ENCODE data around the gene RABL2A. TPM values are rescaled to one million over a fixed set of nuclear protein-coding genes. Genes with fewer than 3 reads are reported as not detected.
"Not testable (repeated sequence)": the region's sequence is repeated elsewhere in the genome, so short reads cannot be mapped to it uniquely, and the experiment has no call there.

The RABL2A gene
- total RNA-seq, 1 donor: 8.4 TPM

DNA sequence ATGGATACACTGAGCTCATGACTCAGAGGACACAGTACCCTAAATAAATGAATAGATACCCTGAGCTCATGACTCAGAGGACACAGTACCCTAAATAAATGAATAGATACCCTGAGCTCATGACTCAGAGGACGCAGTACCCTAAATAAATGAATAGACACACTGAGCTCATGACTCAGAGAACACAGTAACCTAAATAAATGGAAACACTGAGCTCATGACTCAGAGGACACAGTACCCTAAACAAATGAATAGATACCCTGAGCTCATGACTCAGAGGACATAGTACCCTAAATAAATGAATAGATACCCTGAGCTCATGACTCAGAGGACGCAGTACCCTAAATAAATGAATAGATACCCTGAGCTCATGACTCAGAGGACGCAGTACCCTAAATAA, 25.5 kb downstream of the RABL2A start:
- H3K4me3 ChIP-seq (ENCODE audit: low read length): not testable (repeated sequence)

GRCh38 chr2:113656031-113656624, 29.1 kb downstream of the RABL2A start:
- H3K4me3 ChIP-seq (ENCODE audit: low read length); H3K27me3 ChIP-seq (ENCODE audit: insufficient read depth, low read length): not testable (repeated sequence)

More for the DNA sequence above, 25.5 kb downstream of the RABL2A start:
- not testable (repeated sequence) for H3K9me3 ChIP-seq (ENCODE audit: low read depth, low read length); H3K27me3 ChIP-seq (ENCODE audit: insufficient read depth, low read length); H3K4me1 ChIP-seq (ENCODE audit: insufficient read depth, low read length)

GRCh38 chr2:113657735-113658134, 30.7 kb downstream of the RABL2A start:
- H3K27me3 ChIP-seq (ENCODE audit: insufficient read depth, low read length); H3K4me1 ChIP-seq (ENCODE audit: insufficient read depth, low read length); H3K4me3 ChIP-seq (ENCODE audit: low read length); H3K9me3 ChIP-seq (ENCODE audit: low read depth, low read length): not testable (repeated sequence)

More at GRCh38 chr2:113656031-113656624, 29.1 kb downstream of the RABL2A start:
- not testable (repeated sequence) for H3K4me1 ChIP-seq (ENCODE audit: insufficient read depth, low read length); H3K9me3 ChIP-seq (ENCODE audit: low read depth, low read length)

DNA sequence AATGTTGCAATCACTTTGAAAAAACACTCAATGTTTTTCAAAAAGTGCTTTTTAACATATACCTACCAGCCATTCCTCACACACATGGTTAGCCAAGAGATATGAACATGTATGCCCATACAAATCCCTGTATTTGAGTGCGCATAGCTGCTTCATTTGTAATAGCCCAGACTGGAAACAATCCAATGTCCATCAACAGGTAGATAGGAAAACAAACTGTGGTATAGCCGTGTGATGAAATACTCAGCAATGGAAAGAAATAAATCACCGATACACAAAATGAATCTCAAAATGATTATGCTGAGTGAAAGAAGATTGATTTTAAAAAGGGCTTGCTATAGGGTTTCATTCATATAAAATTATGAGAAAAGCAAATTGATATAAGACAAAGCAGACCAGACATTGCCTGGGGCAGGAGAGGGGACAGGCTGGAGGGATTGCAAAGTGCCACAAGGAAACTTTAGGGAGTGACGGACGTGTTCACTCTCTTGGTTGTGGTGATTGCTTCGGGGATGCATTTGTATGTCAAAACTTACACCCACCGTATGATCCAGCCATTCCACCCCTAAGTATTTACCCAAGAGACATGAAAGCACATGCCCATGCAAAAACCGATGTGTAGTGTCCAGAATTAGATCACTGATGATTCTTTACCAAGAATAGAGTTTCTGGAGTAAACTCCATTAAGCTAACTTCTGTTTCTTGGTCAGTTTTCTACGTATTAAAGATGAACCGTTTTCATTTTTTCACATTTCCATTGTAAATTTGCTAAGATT, 36.4 kb downstream of the RABL2A start:
- H3K27me3 ChIP-seq (ENCODE audit: insufficient read depth, low read length); H3K9me3 ChIP-seq (ENCODE audit: low read depth, low read length); H3K4me1 ChIP-seq (ENCODE audit: insufficient read depth, low read length); H3K4me3 ChIP-seq (ENCODE audit: low read length): not testable (repeated sequence)

- H3K4me3 ChIP-seq (ENCODE audit: low read length); H3K27me3 ChIP-seq (ENCODE audit: insufficient read depth, low read length); H3K4me1 ChIP-seq (ENCODE audit: insufficient read depth, low read length); H3K9me3 ChIP-seq (ENCODE audit: low read depth, low read length): not testable (repeated sequence)
These were observed 37.9 kb downstream of the RABL2A start for GRCh38 chr2:113664761-113665533.

GRCh38 chr2:113669013-113669412, 41.9 kb downstream of the RABL2A start:
- H3K4me3 ChIP-seq (ENCODE audit: low read length); H3K9me3 ChIP-seq (ENCODE audit: low read depth, low read length); H3K27me3 ChIP-seq (ENCODE audit: insufficient read depth, low read length); H3K4me1 ChIP-seq (ENCODE audit: insufficient read depth, low read length): not testable (repeated sequence)

DNA sequence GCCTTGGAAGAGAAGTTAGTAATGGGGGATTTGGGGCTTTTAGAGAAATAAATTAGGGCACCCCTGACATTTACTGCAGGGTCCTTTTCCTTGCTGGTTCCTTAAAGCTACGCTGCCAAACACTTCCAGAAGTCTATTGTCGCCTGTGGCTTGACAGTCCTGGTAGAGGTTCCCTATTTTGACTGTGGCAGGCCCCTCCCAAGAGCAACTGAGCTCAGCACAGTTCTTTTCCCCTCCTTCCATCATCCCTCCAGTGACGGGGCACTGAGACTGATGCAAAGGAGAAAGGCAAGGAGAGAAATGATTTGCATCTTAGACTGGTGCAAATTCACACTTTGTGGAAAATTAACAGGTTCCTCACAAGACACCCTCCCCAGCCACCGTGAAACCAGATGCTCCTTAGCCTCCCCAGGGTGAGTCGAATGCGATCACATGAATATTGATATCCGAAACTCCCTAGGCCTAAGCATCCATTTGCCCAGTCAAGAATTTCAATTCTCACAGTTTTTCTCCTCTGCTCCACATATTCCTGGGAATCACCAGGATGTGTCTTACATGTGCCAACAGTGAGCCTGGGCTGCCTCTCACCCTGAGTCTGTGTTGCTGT, 45.4 kb downstream of the RABL2A start:
- no peaks in the 10 kb centered on the region for H3K27me3 ChIP-seq (ENCODE audit: insufficient read depth, low read length)

DNA sequence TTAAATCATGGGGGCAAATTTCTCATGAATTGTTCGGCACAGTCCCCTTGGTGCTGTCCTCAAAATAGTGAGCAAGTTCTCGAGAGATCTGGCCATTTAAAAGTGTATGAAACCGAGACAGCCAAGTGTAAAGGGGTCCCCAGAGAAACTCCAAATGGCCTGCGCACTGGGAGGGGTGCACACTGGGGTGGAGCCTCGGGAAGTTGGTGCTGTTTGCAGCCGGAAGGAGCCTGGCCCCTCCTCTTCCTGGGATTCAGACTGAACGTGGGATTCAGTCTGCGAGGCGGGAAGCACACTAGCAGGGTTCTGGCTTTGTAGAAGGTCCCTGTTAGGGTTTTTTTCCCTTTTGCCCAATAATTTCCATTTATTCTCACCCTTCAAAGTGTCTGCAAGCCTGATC, 48.8 kb downstream of the RABL2A start:
- Histone ChIP-seq H3K4me1 (ENCODE audit: insufficient read depth, low read length) (no peaks in the 10 kb centered on the region), H3K27me3 (ENCODE audit: insufficient read depth, low read length) (no peaks in the 10 kb centered on the region), H3K9me3 (ENCODE audit: low read depth, low read length) (no peaks in the 10 kb centered on the region), H3K4me3 (ENCODE audit: low read length) (no peak overlapping the region)

More for the DNA sequence above, 45.4 kb downstream of the RABL2A start:
- H3K4me3 ChIP-seq (ENCODE audit: low read length): no peak overlapping the region
- H3K9me3 ChIP-seq (ENCODE audit: low read depth, low read length): no peaks in the 10 kb centered on the region
- no peaks in the 10 kb centered on the region for H3K4me1 ChIP-seq (ENCODE audit: insufficient read depth, low read length)

DNA sequence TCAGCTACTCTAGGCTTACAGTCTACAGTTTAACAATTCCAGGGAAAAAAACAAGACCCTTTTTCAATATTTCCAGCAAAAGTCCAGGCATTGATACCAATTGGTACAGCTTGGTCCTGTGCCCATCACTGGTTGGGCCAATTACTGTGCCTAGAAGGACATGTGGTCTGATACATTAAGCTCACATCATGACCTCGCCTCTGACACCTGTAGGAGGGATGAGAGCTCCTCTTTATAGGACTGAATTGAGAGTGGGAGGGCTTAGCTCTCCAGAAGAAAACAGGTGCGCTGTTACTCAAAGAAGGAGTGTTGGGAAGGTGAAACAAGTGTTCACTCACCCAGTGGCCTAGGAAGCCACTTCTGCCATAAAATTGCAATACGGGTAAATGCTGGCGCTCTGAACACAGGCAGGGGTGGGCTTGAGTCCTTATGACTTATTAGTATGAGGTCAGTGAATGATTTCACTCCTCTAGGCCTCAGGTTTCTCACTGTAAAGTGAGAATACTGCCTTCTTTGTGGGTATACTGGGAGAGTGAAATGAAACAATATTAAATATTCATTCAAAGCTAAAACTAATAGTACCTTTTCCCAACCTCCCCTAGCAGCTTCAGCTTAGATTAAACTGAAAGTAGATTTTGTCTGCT, 49.7 kb downstream of the RABL2A start:
- no peaks in the 10 kb centered on the region for H3K4me1 ChIP-seq (ENCODE audit: insufficient read depth, low read length)
- H3K9me3 ChIP-seq (ENCODE audit: low read depth, low read length): no peaks in the 10 kb centered on the region
- no peaks in the 10 kb centered on the region for H3K27me3 ChIP-seq (ENCODE audit: insufficient read depth, low read length)
- no peak overlapping the region for H3K4me3 ChIP-seq (ENCODE audit: low read length)

GRCh38 chr2:113677330-113677729, 50.3 kb downstream of the RABL2A start:
- no peak overlapping the region for H3K4me3 ChIP-seq (ENCODE audit: low read length)
- no peaks in the 10 kb centered on the region for H3K9me3 ChIP-seq (ENCODE audit: low read depth, low read length)
- no peaks in the 10 kb centered on the region for H3K4me1 ChIP-seq (ENCODE audit: insufficient read depth, low read length)
- no peaks in the 10 kb centered on the region for H3K27me3 ChIP-seq (ENCODE audit: insufficient read depth, low read length)

DNA sequence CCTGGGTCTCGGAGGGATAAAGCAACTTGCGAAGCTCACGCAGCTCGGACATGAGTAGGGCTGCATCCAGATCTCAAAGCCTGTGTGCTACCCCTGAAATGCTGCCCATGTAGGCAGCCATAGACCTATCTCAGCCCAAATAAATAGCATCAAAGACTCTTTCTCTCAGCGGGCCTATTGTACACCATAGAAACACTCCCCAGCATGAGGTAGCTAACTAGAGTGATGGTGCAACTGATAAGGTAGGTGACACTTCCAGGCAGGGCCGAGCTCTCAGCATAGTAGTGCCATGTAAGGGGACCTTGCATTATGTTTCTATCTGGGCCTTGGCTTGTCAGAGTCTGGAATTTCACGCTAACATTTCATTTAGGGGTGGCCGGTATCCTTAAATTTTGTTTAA, 52.4 kb downstream of the RABL2A start:
- no peaks in the 10 kb centered on the region for H3K9me3 ChIP-seq (ENCODE audit: low read depth, low read length)
- no peaks in the 10 kb centered on the region for H3K27me3 ChIP-seq (ENCODE audit: insufficient read depth, low read length)
- no peaks in the 10 kb centered on the region for H3K4me1 ChIP-seq (ENCODE audit: insufficient read depth, low read length)
- H3K4me3 ChIP-seq (ENCODE audit: low read length): no peak overlapping the region

- H3K4me1 ChIP-seq (ENCODE audit: insufficient read depth, low read length): no peaks in the 10 kb centered on the region
- H3K9me3 ChIP-seq (ENCODE audit: low read depth, low read length): no peaks in the 10 kb centered on the region
- H3K4me3 ChIP-seq (ENCODE audit: low read length): no peak overlapping the region
- H3K27me3 ChIP-seq (ENCODE audit: insufficient read depth, low read length): no peaks in the 10 kb centered on the region
These were observed 58.4 kb downstream of the RABL2A start for GRCh38 chr2:113685471-113685870.

DNA sequence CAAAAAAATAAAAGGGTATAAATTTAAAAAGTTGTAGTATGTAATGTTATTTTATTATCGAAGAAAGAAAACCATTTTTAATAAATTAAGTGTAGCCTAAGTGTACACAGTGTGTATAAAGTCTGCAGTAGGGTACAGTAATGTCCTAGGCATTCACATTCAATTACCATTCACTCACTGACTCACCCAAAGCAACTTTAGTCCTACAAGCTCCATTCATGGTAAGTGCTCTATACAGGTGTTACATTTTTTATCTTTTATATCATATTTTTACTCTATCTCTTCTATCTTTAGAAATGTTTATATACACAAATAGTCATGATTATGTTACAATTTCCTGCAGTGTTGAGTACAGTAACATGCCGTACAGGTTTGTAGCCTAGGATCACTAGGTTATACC, 59.5 kb downstream of the RABL2A start:
- Histone ChIP-seq H3K4me3 (ENCODE audit: low read length) (no peak overlapping the region), H3K4me1 (ENCODE audit: insufficient read depth, low read length) (no peaks in the 10 kb centered on the region), H3K27me3 (ENCODE audit: insufficient read depth, low read length) (no peaks in the 10 kb centered on the region), H3K9me3 (ENCODE audit: low read depth, low read length) (no peaks in the 10 kb centered on the region)

GRCh38 chr2:113690871-113691270, 63.8 kb downstream of the RABL2A start:
- H3K4me3 ChIP-seq (ENCODE audit: low read length); H3K9me3 ChIP-seq (ENCODE audit: low read depth, low read length); H3K27me3 ChIP-seq (ENCODE audit: insufficient read depth, low read length): not testable (repeated sequence)
- peaks cover 21% of the 10 kb centered on the region for H3K4me1 ChIP-seq (ENCODE audit: insufficient read depth, low read length)

All from mononuclear cell (primary cell).